Activated T-helper 17 cell treated with anti-CD3 and anti-CD28 coated beads, Interleukin-2, amount 50 U/mL, for 72 hours (primary cell): ENCODE results near the gene SEMA6A. TPM values are rescaled to one million over a fixed set of nuclear protein-coding genes. Genes with fewer than 3 reads are reported as not detected.

ENCODE experiments used
- ATAC-seq: fragments of 150-1000 bp; cut with Tn5 transposase; replicated peaks from 2 replicates; pipeline ENCODE4 v1.10.0; 2021; ENCODE audit warnings: mild to moderate bottlenecking, moderate library complexity
- H3K27ac Mint-ChIP-seq: one replicate; pipeline ENCODE4 v1.8.0; 2022; ENCODE audit warnings: mixed read lengths
- H3K27me3 Mint-ChIP-seq: one replicate; pipeline ENCODE4 v1.8.0; 2022; ENCODE audit warnings: mixed read lengths
- H3K36me3 Mint-ChIP-seq: one replicate; pipeline ENCODE4 v1.8.0; 2022; ENCODE audit warnings: low read depth, mild to moderate bottlenecking, mixed read lengths
- H3K4me1 Mint-ChIP-seq: one replicate; pipeline ENCODE4 v1.8.0; 2022; ENCODE audit warnings: mixed read lengths
- H3K4me3 Mint-ChIP-seq: one replicate; pipeline ENCODE4 v1.8.0; 2022; ENCODE audit warnings: mild to moderate bottlenecking, mixed read lengths
- H3K9me3 Mint-ChIP-seq: one replicate; pipeline ENCODE4 v1.8.0; 2022; ENCODE audit warnings: mixed read lengths
- total RNA-seq, 2 donors: library from RNA; stranded (reverse); gene quantifications; one replicate each; pipeline ENCODE4 v1.2.3, GENCODE V29; 2022

Gene SEMA6A
- total RNA-seq, 2 donors from 2014 or later: 0.50 TPM; not detected in 1

GRCh38 chr5:116488356-116489041 lies 86.1 kb downstream of the SEMA6A start:
- Mint-ChIP-seq H3K36me3 (no peaks in the 10 kb centered on the region), H3K9me3 (no peaks in the 10 kb centered on the region), H3K27me3 (no peaks in the 10 kb centered on the region), H3K27ac (no peak overlapping the region), H3K4me1 (peaks cover 8% of the 10 kb centered on the region), H3K4me3 (no peak overlapping the region)
- ATAC-seq: no peak

GRCh38 chr5:116487045-116487444 lies 87.6 kb downstream of the SEMA6A start:
- H3K27ac Mint-ChIP-seq: no peak overlapping the region
- ATAC-seq: no peak
- no peak overlapping the region for H3K4me3 Mint-ChIP-seq
- H3K9me3 Mint-ChIP-seq: no peaks in the 10 kb centered on the region
- no peaks in the 10 kb centered on the region for H3K36me3 Mint-ChIP-seq
- H3K4me1 Mint-ChIP-seq: peaks cover 6% of the 10 kb centered on the region
- H3K27me3 Mint-ChIP-seq: no peaks in the 10 kb centered on the region

- Mint-ChIP-seq H3K36me3 (no peaks in the 10 kb centered on the region), H3K4me3 (no peak overlapping the region), H3K27ac (no peak overlapping the region), H3K27me3 (no peaks in the 10 kb centered on the region), H3K9me3 (no peaks in the 10 kb centered on the region), H3K4me1 (peaks cover 1% of the 10 kb centered on the region)
- ATAC-seq: no peak
Measured at GRCh38 chr5:116486588-116486987, 88.0 kb downstream of the SEMA6A start.

GRCh38 chr5:116484645-116485044 lies 90.0 kb downstream of the SEMA6A start:
- H3K36me3 Mint-ChIP-seq: no peaks in the 10 kb centered on the region
- no peaks in the 10 kb centered on the region for H3K27me3 Mint-ChIP-seq
- no peak for ATAC-seq
- no peak overlapping the region for H3K4me3 Mint-ChIP-seq
- H3K4me1 Mint-ChIP-seq: no peaks in the 10 kb centered on the region
- no peak overlapping the region for H3K27ac Mint-ChIP-seq
- peaks cover 7% of the 10 kb centered on the region for H3K9me3 Mint-ChIP-seq

GRCh38 chr5:116482394-116482793 lies 92.2 kb downstream of the SEMA6A start:
- no peak for ATAC-seq
- Mint-ChIP-seq H3K27ac (no peak overlapping the region), H3K9me3 (peaks cover 7% of the 10 kb centered on the region), H3K4me1 (no peaks in the 10 kb centered on the region), H3K4me3 (no peak overlapping the region), H3K27me3 (no peaks in the 10 kb centered on the region), H3K36me3 (no peaks in the 10 kb centered on the region)

GRCh38 chr5:116480894-116481510 lies 93.6 kb downstream of the SEMA6A start:
- Mint-ChIP-seq H3K4me1 (no peaks in the 10 kb centered on the region), H3K36me3 (no peaks in the 10 kb centered on the region), H3K4me3 (no peak overlapping the region), H3K9me3 (peaks cover 12% of the 10 kb centered on the region), H3K27ac (no peak overlapping the region), H3K27me3 (no peaks in the 10 kb centered on the region)
- no peak for ATAC-seq

GRCh38 chr5:116479776-116480675 lies 94.6 kb downstream of the SEMA6A start:
- no peak overlapping the region for H3K27ac Mint-ChIP-seq

GRCh38 chr5:116478491-116478890 lies 96.1 kb downstream of the SEMA6A start:
- no peak overlapping the region for H3K27ac Mint-ChIP-seq
- no peaks in the 10 kb centered on the region for H3K36me3 Mint-ChIP-seq
- peaks cover 18% of the 10 kb centered on the region for H3K9me3 Mint-ChIP-seq
- no peak for ATAC-seq
- H3K27me3 Mint-ChIP-seq: no peaks in the 10 kb centered on the region
- no peaks in the 10 kb centered on the region for H3K4me1 Mint-ChIP-seq
- H3K4me3 Mint-ChIP-seq: no peak overlapping the region

More at GRCh38 chr5:116479776-116480675, 94.6 kb downstream of the SEMA6A start:
- ATAC-seq: no peak
- H3K9me3 Mint-ChIP-seq: peaks cover 18% of the 10 kb centered on the region
- H3K4me3 Mint-ChIP-seq: no peak overlapping the region
- H3K4me1 Mint-ChIP-seq: no peaks in the 10 kb centered on the region
- H3K36me3 Mint-ChIP-seq: no peaks in the 10 kb centered on the region
- no peaks in the 10 kb centered on the region for H3K27me3 Mint-ChIP-seq

- H3K27me3 Mint-ChIP-seq: no peaks in the 10 kb centered on the region
- no peak for ATAC-seq
- no peak overlapping the region for H3K4me3 Mint-ChIP-seq
- H3K27ac Mint-ChIP-seq: no peak overlapping the region
- H3K36me3 Mint-ChIP-seq: peaks cover 4% of the 10 kb centered on the region
- peaks cover 18% of the 10 kb centered on the region for H3K9me3 Mint-ChIP-seq
- H3K4me1 Mint-ChIP-seq: no peaks in the 10 kb centered on the region
Measured at GRCh38 chr5:116476897-116477537, 97.6 kb downstream of the SEMA6A start.

GRCh38 chr5:116475338-116475737 lies 99.3 kb downstream of the SEMA6A start:
- peaks cover 6% of the 10 kb centered on the region for H3K36me3 Mint-ChIP-seq
- H3K9me3 Mint-ChIP-seq: peaks cover 13% of the 10 kb centered on the region
- no peaks in the 10 kb centered on the region for H3K4me1 Mint-ChIP-seq
- no peak overlapping the region for H3K27ac Mint-ChIP-seq
- ATAC-seq: no peak
- no peak overlapping the region for H3K4me3 Mint-ChIP-seq
- H3K27me3 Mint-ChIP-seq: no peaks in the 10 kb centered on the region

- peaks cover 10% of the 10 kb centered on the region for H3K9me3 Mint-ChIP-seq
Measured at GRCh38 chr5:116473706-116474105, 100.9 kb downstream of the SEMA6A start.

GRCh38 chr5:116472274-116472673 lies 102.3 kb downstream of the SEMA6A start:
- Mint-ChIP-seq H3K4me1 (no peaks in the 10 kb centered on the region), H3K9me3 (peaks cover 10% of the 10 kb centered on the region), H3K27ac (no peak overlapping the region), H3K4me3 (no peak overlapping the region), H3K36me3 (peaks cover 6% of the 10 kb centered on the region), H3K27me3 (no peaks in the 10 kb centered on the region)
- ATAC-seq: no peak

More at GRCh38 chr5:116473706-116474105, 100.9 kb downstream of the SEMA6A start:
- H3K36me3 Mint-ChIP-seq: peaks cover 6% of the 10 kb centered on the region
- no peak for ATAC-seq
- no peaks in the 10 kb centered on the region for H3K27me3 Mint-ChIP-seq
- no peak overlapping the region for H3K4me3 Mint-ChIP-seq
- no peaks in the 10 kb centered on the region for H3K4me1 Mint-ChIP-seq
- H3K27ac Mint-ChIP-seq: no peak overlapping the region

GRCh38 chr5:116469631-116470030 lies 105.0 kb downstream of the SEMA6A start:
- no peaks in the 10 kb centered on the region for H3K9me3 Mint-ChIP-seq
- ATAC-seq: no peak
- H3K4me3 Mint-ChIP-seq: no peak overlapping the region
- H3K4me1 Mint-ChIP-seq: no peaks in the 10 kb centered on the region
- H3K27ac Mint-ChIP-seq: no peak overlapping the region
- no peaks in the 10 kb centered on the region for H3K27me3 Mint-ChIP-seq
- H3K36me3 Mint-ChIP-seq: peaks cover 6% of the 10 kb centered on the region

GRCh38 chr5:116468583-116468982 lies 106.0 kb downstream of the SEMA6A start:
- Mint-ChIP-seq H3K9me3 (peaks cover 4% of the 10 kb centered on the region), H3K4me1 (no peaks in the 10 kb centered on the region), H3K4me3 (no peak overlapping the region), H3K27ac (no peak overlapping the region), H3K36me3 (peaks cover 6% of the 10 kb centered on the region), H3K27me3 (no peaks in the 10 kb centered on the region)
- ATAC-seq: no peak
